Epithelial cell of esophagus (primary cell): ENCODE measurements around the gene CD69.
"Not testable (repeated sequence)": the region's sequence is repeated elsewhere in the genome, so short reads cannot be mapped to it uniquely, and the experiment has no call there.

Experiments used
- DNase-seq: peaks from one replicate; pipeline ENCODE4 v3.0.0; 2010; ENCODE audit warnings: low read depth
- H3K4me3 ChIP-seq: 2 replicates; pipeline ENCODE4 v1.5.1; 2011; ENCODE audit warnings: mild to moderate bottlenecking, low read length, control low read depth
- CTCF ChIP-seq: IDR thresholded peaks from 2 replicates; pipeline ENCODE4 v1.5.1; 2011; ENCODE audit warnings: low read depth, mild to moderate bottlenecking, low read length, control low read depth, inconsistent platforms; ENCODE audit not compliant: insufficient read depth; ENCODE audit errors: missing control alignments

The CD69 gene

GRCh38 chr12:9750276-9751203 lies 10.2 kb downstream of the CD69 start:
- no peak overlapping the region for H3K4me3 ChIP-seq

DNA sequence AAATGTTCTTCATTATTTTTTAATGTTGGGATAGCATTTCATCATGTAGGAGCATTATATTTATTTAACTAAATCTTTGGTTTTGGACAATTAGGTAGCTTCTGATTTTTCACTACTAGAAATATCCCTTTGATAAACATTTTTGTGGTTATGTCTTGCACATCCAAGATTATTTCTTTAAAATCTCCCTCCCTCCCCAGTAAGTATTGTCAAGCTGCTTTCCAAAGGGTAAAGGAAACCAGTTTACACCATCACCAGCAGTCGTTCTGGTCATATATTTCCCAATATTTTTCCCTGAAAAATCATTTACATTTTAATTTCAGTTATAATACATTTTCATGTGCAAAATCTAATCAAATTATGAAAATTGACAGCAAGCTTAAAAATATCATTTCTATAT lies 11.1 kb downstream of the CD69 start:
- TF ChIP-seq CTCF: no peak
- no peak for DNase-seq
- no peak overlapping the region for H3K4me3 ChIP-seq

More at GRCh38 chr12:9750276-9751203, 10.2 kb downstream of the CD69 start:
- peak; percentile 60 for DNase-seq
- TF ChIP-seq CTCF: peak; percentile 79

DNA sequence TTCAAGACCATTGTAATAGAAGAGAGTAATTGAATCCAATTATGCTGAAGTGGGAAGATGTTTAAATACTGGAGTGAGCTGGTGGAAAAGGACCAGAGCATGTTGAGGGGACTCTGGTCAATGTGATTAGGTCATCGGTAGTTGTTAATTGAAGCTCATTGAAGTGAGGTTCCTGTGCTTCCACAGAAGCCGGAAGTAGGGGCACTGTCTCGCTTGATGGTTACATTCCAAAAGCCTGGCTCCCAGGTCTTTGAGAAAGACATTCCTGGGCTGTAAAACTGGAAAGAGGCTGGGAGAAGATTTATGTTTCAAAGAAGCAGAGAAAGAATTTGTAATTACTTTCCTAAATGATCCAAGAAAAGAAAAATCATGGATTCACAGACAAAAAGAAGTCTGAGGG lies 15.5 kb downstream of the CD69 start:
- TF ChIP-seq CTCF: no peak
- no peak overlapping the region for H3K4me3 ChIP-seq
- DNase-seq: no peak

DNA sequence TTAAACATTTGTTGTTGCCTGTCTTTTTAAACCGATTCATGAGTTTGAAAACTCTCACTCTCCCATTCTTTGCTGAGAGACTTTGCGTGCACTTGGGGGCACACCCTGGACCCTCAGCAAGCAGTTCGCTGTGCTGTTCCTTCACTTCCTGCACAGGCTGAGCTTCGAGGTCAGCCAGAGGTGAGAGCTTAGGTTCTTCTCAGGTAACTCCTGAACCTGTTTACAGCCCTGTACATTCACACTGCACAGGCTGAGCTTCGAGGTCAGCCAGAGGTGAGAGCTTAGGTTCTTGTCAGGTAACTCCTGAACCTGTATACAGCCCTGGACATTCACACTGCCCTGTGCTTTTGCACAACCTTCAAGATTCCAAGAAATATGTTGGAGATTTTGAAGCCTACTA lies 18.0 kb downstream of the CD69 start:
- TF ChIP-seq CTCF: no peak
- no peak overlapping the region for H3K4me3 ChIP-seq
- no peak for DNase-seq

- DNase-seq: no peak
Observed at GRCh38 chr12:9741726-9742125, 19.0 kb downstream of the CD69 start.

GRCh38 chr12:9740106-9740750 lies 20.5 kb downstream of the CD69 start:
- H3K4me3 ChIP-seq: peak overlapping the region; percentile 18
- DNase-seq: no peak
- no peak for TF ChIP-seq CTCF

More at GRCh38 chr12:9741726-9742125, 19.0 kb downstream of the CD69 start:
- no peak overlapping the region for H3K4me3 ChIP-seq
- TF ChIP-seq CTCF: no peak

GRCh38 chr12:9739404-9740105 lies 21.1 kb downstream of the CD69 start:
- H3K4me3 ChIP-seq: peak overlapping the region; percentile 18
- DNase-seq: not testable (repeated sequence)

DNA sequence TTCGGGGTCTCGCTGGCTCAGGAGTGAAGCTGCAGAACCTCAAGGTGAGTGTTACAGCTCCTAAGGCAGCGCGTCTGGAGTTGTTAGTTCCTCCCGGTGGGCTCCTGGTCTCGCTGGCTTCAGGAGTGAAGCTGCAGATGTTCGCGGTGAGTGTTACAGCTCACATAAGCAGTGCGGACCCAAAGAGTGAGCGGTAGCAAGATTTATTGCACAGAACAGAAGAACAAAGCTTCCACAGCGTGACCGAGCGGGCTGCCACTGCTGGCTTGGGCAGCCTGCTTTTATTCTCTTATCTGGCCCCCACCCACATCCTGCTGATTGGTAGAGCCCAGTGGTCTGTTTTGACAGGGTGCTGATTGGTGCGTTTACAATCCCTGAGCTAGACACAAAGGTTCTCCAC lies 21.8 kb downstream of the CD69 start:
- not testable (repeated sequence) for H3K4me3 ChIP-seq, DNase-seq
